ENCODE measurements around the gene GPT2. TPM values are rescaled to one million over a fixed set of nuclear protein-coding genes. Genes with fewer than 3 reads are reported as not detected.

Gene GPT2
- total RNA-seq, 1 donor from 2014 or later: 6.2 TPM

DNA sequence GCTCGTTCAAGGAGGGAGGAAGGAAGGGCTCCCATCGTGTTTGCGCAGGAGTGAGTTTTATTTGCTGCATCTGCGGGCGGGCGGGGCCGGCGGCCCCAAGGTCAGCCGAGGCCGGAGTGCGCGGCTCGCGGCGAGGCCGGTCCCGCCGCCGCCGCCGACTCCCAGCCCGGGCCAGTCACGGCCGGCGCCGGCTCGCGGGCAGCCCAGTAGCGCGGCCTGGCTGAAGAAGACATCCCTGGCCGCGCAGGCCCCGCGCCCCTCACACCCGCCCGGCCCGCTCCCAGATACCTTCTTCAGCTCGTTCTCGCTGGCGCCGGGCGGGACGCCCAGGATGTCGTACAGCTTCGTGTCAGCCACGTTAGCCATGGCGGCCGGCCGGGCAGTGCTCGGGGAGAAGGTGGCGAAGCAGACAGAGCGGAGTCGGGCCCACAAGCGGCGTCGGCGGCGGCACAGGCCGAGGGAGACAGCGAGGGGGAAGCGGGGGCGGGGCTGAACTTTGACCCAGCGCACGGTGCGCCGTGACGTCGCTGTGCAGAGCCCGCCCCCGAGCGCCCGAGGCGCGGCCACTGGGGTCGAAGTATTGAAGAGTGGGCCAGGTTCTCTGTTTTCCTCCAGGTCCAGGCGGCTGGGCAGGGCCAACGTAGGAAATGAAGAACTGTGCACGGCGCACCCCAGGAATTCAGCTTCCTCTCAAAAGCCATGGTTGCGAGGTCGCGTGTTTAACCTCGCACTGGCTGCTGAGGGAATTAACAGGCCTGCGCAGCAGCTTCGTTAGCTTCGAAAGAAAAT lies 89.2 kb downstream of the GPT2 start, which contains the start of gene DNAJA2:
DNAJA2 (minus strand) TSS at position 468 of the 789 bp plus-strand sequence; CDS start at position 366, 102 bp downstream.
- Histone ChIP-seq H3K9me3 (no peaks in the 10 kb centered on the region), H3K27ac (peak within 1 kb of the TSS; percentile 96), H3K36me3 (peaks cover 29% of the 10 kb centered on the region), H3K4me1 (peaks cover 30% of the 10 kb centered on the region), H3K4me3 (peak within 1 kb of the TSS; percentile 76), H3K27me3 (no peaks in the 10 kb centered on the region)
- intact Hi-C loops (cut with DNase I): no loop called here
- ATAC-seq (peak; percentile 99), DNase-seq (peak; percentile 97)
- TF ChIP-seq CTCF (IDR thresholded peaks at IDR 0.05): no peak

DNA sequence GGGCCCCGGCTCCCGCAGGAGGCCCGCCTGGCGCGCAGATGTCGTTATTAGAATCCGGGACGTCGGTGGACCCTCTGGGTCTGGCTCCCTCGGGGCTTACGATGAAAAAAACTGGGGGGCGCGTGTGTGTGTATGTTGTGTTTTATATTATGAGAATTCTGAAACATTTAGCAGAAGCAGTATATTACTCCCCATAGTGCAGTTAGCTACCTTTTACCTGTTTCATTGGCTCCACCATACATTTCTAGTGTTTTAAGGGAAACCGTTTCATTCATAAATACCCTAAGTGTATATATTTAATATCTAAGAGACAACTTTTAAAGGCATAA lies 89.8 kb downstream of the GPT2 start:
- TF ChIP-seq CTCF (IDR thresholded peaks at IDR 0.05): no peak
- intact Hi-C loops (cut with DNase I): no loop called here
- peaks cover 27% of the 10 kb centered on the region for H3K4me1 ChIP-seq
- no peaks in the 10 kb centered on the region for H3K9me3 ChIP-seq
- ATAC-seq (no peak), DNase-seq (no peak)
- H3K4me3 ChIP-seq: peak overlapping the region; percentile 76
- peaks cover 24% of the 10 kb centered on the region for H3K36me3 ChIP-seq
- H3K27ac ChIP-seq: peak overlapping the region; percentile 96
- H3K27me3 ChIP-seq: no peaks in the 10 kb centered on the region

GRCh38 chr16:46974352-46974751 lies 90.2 kb downstream of the GPT2 start:
- DNase-seq (no peak), ATAC-seq (no peak)
- peak overlapping the region; percentile 76 for H3K4me3 ChIP-seq
- peaks cover 20% of the 10 kb centered on the region for H3K36me3 ChIP-seq
- no peak for TF ChIP-seq CTCF (IDR thresholded peaks at IDR 0.05)
- peaks cover 23% of the 10 kb centered on the region for H3K4me1 ChIP-seq
- H3K27ac ChIP-seq: peak overlapping the region; percentile 96
- H3K9me3 ChIP-seq: no peaks in the 10 kb centered on the region
- intact Hi-C loops (cut with DNase I): no loop called here
- H3K27me3 ChIP-seq: no peaks in the 10 kb centered on the region

GRCh38 chr16:46975165-46975564 lies 91.0 kb downstream of the GPT2 start:
- no peak for TF ChIP-seq CTCF (IDR thresholded peaks at IDR 0.05)
- no peak for DNase-seq

GRCh38 chr16:46975908-46976470 lies 91.8 kb downstream of the GPT2 start:
- Histone ChIP-seq H3K4me3 (no peak overlapping the region), H3K4me1 (peaks cover 12% of the 10 kb centered on the region), H3K27me3 (no peaks in the 10 kb centered on the region), H3K27ac (no peak overlapping the region), H3K9me3 (no peaks in the 10 kb centered on the region), H3K36me3 (peaks cover 8% of the 10 kb centered on the region)
- ATAC-seq (no peak), DNase-seq (no peak)
- no peak for TF ChIP-seq CTCF (IDR thresholded peaks at IDR 0.05)
- intact Hi-C loops (cut with DNase I): no loop called here

More at GRCh38 chr16:46975165-46975564, 91.0 kb downstream of the GPT2 start:
- Histone ChIP-seq H3K4me3 (no peak overlapping the region), H3K4me1 (peaks cover 15% of the 10 kb centered on the region), H3K27me3 (no peaks in the 10 kb centered on the region), H3K36me3 (peaks cover 11% of the 10 kb centered on the region), H3K9me3 (no peaks in the 10 kb centered on the region), H3K27ac (no peak overlapping the region)
- no peak for ATAC-seq
- intact Hi-C loops (cut with DNase I): no loop called here
